K562 (cell line): ENCODE data around the gene ALPP. TPM values are rescaled to one million over a fixed set of nuclear protein-coding genes. Genes with fewer than 3 reads are reported as not detected.
A peak's percentile ranks its signal among the peaks of the same experiment; 100 is the strongest.

Experiments
- ATAC-seq: fragments of 200-7000 bp; cut with Tn5 transposase; 3 replicates; pipeline ENCODE4 v1.9.1; 2020; ENCODE audit warnings: moderate library complexity
- BruUV-seq: library from RNA; stranded (reverse); fragments of 400-500 nt; replicated peaks from 2 replicates; lab custom pipeline; 2021; lab: Mats Ljungman, UMichigan
- CTCF ChIA-PET: fragments of 300-600 bp; formaldehyde crosslinking; extraction: SDS; loops from one replicate; lab custom pipeline; 2021; ENCODE audit warnings: low intra/inter-chr PET ratio; lab: Yijun Ruan, JAX
- POLR2A ChIA-PET: fragments of 300-600, 350-650 bp; sonication (Branson Sonifier 250); formaldehyde crosslinking; extraction: SDS; loops from one replicate; lab custom pipeline; 2021; ENCODE audit warnings: antibody characterized with exemption, inconsistent platforms; lab: Yijun Ruan, JAX
- DNase-seq, 4 experiments: peaks; one replicate each; pipeline versions ENCODE4 v3.0.0 to v3.0.0-alpha.2; 2011 to 2018; ENCODE audit warnings: low spot score in 3 of 4, mixed read lengths in 3 of 4; ENCODE audit errors: extremely low read depth in 1 of 4
- FAIRE-seq: peaks from 2 replicates; lab custom pipeline; 2011; peaks lifted over from hg19 to GRCh38; lab: Jason Lieb, UNC
- H2AFZ ChIP-seq: 2 replicates; pipeline ENCODE4 v1.6.0; 2011; ENCODE audit warnings: low read depth, low read length, control low read depth, inconsistent platforms
- H3K27ac ChIP-seq: fragments of 200-600 bp; 3 replicates; pipeline ENCODE4 v1.8.0; 2011; ENCODE audit warnings: low read depth, mild to moderate bottlenecking, control low read depth, inconsistent platforms, low read length, moderate library complexity, mixed read lengths; ENCODE audit errors: extremely low read depth
- H3K27me3 ChIP-seq, 2 experiments: fragments of 300-600 bp in 1 of 2; 2 replicates in 1 of 2; 3 replicates in 1 of 2; pipeline versions ENCODE4 v1.6.0 to v1.8.0; 2011; ENCODE audit warnings: inconsistent platforms in 2 of 2, low read length in 2 of 2, mild to moderate bottlenecking in 1 of 2, mixed read lengths in 1 of 2, moderate library complexity in 1 of 2; ENCODE audit not compliant: control insufficient read depth in 2 of 2, insufficient read depth in 2 of 2
- H3K36me3 ChIP-seq: fragments of 300-600 bp; 3 replicates; pipeline ENCODE4 v1.8.0; 2011; ENCODE audit warnings: mild to moderate bottlenecking, low read length, inconsistent platforms; ENCODE audit not compliant: control insufficient read depth, insufficient read depth
- H3K4me1 ChIP-seq, 2 experiments: fragments of 200-600 bp in 1 of 2; replicated peaks in 1 of 2; 2 replicates in 1 of 2; 3 replicates in 1 of 2; pipeline versions ENCODE4 v1.5.1 to v1.8.0; 2011; ENCODE audit warnings: inconsistent platforms in 2 of 2, low read length in 2 of 2, mild to moderate bottlenecking in 1 of 2, mixed read lengths in 1 of 2, moderate library complexity in 1 of 2; ENCODE audit not compliant: control insufficient read depth in 2 of 2, insufficient read depth in 2 of 2
- H3K4me2 ChIP-seq: 2 replicates; pipeline ENCODE4 v1.6.1; 2011; ENCODE audit warnings: low read length, control low read depth, inconsistent platforms, mixed read lengths; ENCODE audit not compliant: insufficient read depth
- H3K4me3 ChIP-seq: fragments of 200-600 bp; sonication (generic), shearing (Covaris generic); 2 replicates; pipeline ENCODE4 v1.5.1; 2016; ENCODE audit warnings: control low read depth, inconsistent platforms
- H3K79me2 ChIP-seq: fragments of 200-600 bp; 3 replicates; pipeline ENCODE4 v1.8.0; 2011; ENCODE audit warnings: low read length, inconsistent platforms; ENCODE audit not compliant: control insufficient read depth, insufficient read depth
- H3K9ac ChIP-seq, 2 experiments: 2 replicates each; pipeline versions ENCODE4 v1.6.0 to v1.6.1; 2011; ENCODE audit warnings: low read depth in 2 of 2, low read length in 2 of 2, control low read depth in 1 of 2, inconsistent platforms in 1 of 2, mild to moderate bottlenecking in 1 of 2, mixed read lengths in 1 of 2; ENCODE audit not compliant: insufficient read depth in 1 of 2
- H3K9me1 ChIP-seq: one replicate; pipeline ENCODE4 v1.6.0; 2011; ENCODE audit warnings: inconsistent platforms, mild to moderate bottlenecking, low read length, moderate library complexity; ENCODE audit not compliant: control insufficient read depth, insufficient read depth
- H3K9me3 ChIP-seq: replicated peaks from 2 replicates; pipeline ENCODE4 v1.5.1; 2011; ENCODE audit warnings: low read depth, low read length, inconsistent platforms; ENCODE audit not compliant: control insufficient read depth, insufficient read depth
- H4K20me1 ChIP-seq: replicated peaks from 2 replicates; pipeline ENCODE4 v1.6.1; 2011; ENCODE audit warnings: low read length, inconsistent platforms, mixed read lengths; ENCODE audit not compliant: control insufficient read depth, insufficient read depth
- BRCA1 ChIP-seq, 2 experiments: fragments of 450-650 bp in 1 of 2; sonication (generic) in 1 of 2; formaldehyde crosslinking in 1 of 2; IDR thresholded peaks; 2 replicates each; pipeline versions ENCODE4 v1.5.0 to v1.6.1; 2017 to 2020; ENCODE audit warnings: mild to moderate bottlenecking in 1 of 2, missing genetic modification reagents in 1 of 2
- EGR1 ChIP-seq: fragments of 450-650 bp; conservative IDR thresholded peaks from 2 replicates; pipeline ENCODE4 v1.6.1; 2017; ENCODE audit warnings: mild to moderate bottlenecking
- NRF1 ChIP-seq, 2 experiments: fragments of 450-650 bp; IDR thresholded peaks in 1 of 2; conservative IDR thresholded peaks in 1 of 2; 2 replicates each; pipeline ENCODE4 v1.6.1; 2014; ENCODE audit warnings: mild to moderate bottlenecking in 2 of 2
- ZFPM2 ChIP-seq: fragments of 250-450 bp; sonication (Bioruptor Pico); IDR thresholded peaks from 2 replicates; pipeline ENCODE4 v1.5.1; 2022; ENCODE audit warnings: mild to moderate bottlenecking
- ZNF217 ChIP-seq: sonication (generic); formaldehyde crosslinking; IDR thresholded peaks from 2 replicates; pipeline ENCODE4 v1.8.0; 2022; ENCODE audit warnings: mild to moderate bottlenecking, missing genetic modification reagents
- WGBS: fragments of 100-300 bp; shearing (Covaris generic); methylation state at CpG from one replicate; pipeline ENCODE4 v1.1.6; 2016; ENCODE audit warnings: low coverage, mixed read lengths; ENCODE audit not compliant: insufficient coverage; ENCODE audit errors: missing lambda C conversion rate; 5-methylcytosine and 5-hydroxymethylcytosine counted together
- in situ Hi-C: fragments of 300-500 bp; cut with MboI; formaldehyde crosslinking; loops from 4 replicates; pipeline ENCODE4 v1.15.0; 2018; ENCODE audit warnings: inconsistent platforms, mixed read lengths
- intact Hi-C: fragments of 100-400 bp; cut with micrococcal nuclease; formaldehyde crosslinking; loops from 2 replicates; pipeline ENCODE4 v1.14.2; 2022
- polyA plus RNA-seq, 8 experiments: library from polyadenylated mRNA; depleted of rRNA in 4 of 8; stranded (reverse) in 5 of 8; unstranded in 3 of 8; fragments of >200 nt; fragmentation: Nextera tagmentation in 2 of 8; fragmentation: Illumina TruSeq in 1 of 8; extraction: Ambion mirVana in 2 of 8; extraction: Trizol in 1 of 8; gene quantifications; 2 replicates each; pipeline versions ENCODE4 v1.2.1 to v1.2.3, GENCODE V29; 2011 to 2014; ENCODE audit warnings: inconsistent platforms in 1 of 8, missing spikeins in 1 of 8
- total RNA-seq, 7 experiments: library from RNA; depleted of rRNA in 6 of 7; stranded (reverse); fragments of >200 nt in 6 of 7; fragmentation: Illumina TruSeq in 2 of 7; extraction: Trizol in 2 of 7; gene quantifications; 2 replicates each; pipeline versions ENCODE4 v1.2.1 to v1.2.3, GENCODE V29; 2011 to 2021; ENCODE audit warnings: low replicate concordance in 1 of 7
- TF ChIP-seq, protein P1 (sequence below): sonication (generic); formaldehyde crosslinking; IDR thresholded peaks from 2 replicates; pipeline ENCODE4 v1.8.0; 2023; ENCODE audit warnings: mild to moderate bottlenecking, missing genetic modification reagents

ALPP gene
- total and polyA plus RNA-seq, 9 of the 15 experiments (the other 6 are each of a cell fraction or from before 2014, with no cell fraction given), result 0.03 TPM; not detected in 8

DNA sequence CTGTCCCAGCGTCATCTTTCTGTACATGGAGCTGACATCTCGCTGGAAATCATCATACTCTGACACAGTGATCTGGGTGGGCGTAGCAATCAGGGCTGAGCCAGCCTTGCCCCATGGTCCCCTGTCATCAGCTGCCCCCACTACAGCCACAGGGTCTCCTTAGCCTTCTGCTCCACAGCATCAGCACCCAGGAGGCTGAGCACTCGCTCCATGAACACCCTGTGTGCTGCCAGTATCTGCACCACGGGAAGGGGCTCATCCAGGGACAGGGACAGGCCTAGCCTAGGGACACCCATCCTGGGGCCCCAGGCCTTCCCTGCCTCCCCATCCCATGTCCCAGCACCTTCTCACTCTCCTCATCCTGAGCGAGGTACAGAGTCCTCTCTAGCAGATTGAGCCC, 39.5 kb downstream of the ALPP start (continued):
- TF ChIP-seq, protein P1, sequence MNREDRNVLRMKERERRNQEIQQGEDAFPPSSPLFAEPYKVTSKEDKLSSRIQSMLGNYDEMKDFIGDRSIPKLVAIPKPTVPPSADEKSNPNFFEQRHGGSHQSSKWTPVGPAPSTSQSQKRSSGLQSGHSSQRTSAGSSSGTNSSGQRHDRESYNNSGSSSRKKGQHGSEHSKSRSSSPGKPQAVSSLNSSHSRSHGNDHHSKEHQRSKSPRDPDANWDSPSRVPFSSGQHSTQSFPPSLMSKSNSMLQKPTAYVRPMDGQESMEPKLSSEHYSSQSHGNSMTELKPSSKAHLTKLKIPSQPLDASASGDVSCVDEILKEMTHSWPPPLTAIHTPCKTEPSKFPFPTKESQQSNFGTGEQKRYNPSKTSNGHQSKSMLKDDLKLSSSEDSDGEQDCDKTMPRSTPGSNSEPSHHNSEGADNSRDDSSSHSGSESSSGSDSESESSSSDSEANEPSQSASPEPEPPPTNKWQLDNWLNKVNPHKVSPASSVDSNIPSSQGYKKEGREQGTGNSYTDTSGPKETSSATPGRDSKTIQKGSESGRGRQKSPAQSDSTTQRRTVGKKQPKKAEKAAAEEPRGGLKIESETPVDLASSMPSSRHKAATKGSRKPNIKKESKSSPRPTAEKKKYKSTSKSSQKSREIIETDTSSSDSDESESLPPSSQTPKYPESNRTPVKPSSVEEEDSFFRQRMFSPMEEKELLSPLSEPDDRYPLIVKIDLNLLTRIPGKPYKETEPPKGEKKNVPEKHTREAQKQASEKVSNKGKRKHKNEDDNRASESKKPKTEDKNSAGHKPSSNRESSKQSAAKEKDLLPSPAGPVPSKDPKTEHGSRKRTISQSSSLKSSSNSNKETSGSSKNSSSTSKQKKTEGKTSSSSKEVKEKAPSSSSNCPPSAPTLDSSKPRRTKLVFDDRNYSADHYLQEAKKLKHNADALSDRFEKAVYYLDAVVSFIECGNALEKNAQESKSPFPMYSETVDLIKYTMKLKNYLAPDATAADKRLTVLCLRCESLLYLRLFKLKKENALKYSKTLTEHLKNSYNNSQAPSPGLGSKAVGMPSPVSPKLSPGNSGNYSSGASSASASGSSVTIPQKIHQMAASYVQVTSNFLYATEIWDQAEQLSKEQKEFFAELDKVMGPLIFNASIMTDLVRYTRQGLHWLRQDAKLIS (CRISPR knock-in tag), result no peak
- no peak for TF ChIP-seq ZFPM2 (CRISPR knock-in tag)
- TF ChIP-seq ZNF217 (CRISPR knock-in tag), result no peak

DNA sequence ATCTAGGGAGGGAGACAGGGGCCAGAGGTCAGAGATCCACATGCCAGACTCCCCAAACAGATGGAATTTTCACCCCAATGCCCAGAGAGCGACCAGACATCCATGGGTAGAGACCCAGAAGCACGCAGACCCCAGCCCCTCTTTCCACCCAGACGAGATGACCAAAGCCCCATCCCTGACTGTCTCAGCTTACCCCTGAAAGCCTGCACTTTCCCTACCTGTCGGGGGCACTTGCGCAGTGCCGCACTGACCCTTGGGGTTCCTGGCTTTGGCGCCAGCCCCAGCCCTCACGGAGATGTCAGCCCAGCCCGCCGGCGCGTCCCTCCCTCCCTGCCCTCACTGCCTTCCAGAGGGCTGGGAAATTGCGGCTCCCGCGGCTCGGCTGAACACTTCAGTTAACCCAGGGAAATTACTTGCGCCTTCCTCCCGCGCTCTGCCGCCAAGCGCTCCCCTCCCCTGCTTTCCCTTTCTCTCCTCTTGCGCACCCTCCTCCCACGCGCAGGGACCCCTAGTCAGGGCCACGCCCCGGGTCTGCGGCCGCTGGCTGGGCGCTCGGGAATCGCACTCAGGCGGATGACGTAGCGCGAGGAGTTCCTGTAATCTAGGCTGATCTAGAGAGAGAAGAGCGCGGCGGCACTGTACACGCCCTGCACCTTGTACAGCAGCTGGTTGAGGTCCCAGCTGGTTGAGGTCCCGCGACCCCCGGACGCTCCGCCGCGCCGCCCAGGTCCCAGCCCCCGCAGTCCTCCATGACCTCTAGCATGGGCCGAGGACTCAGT, 40.1 kb downstream of the ALPP start:
- in situ Hi-C loops, result no loop called here

More for the DNA sequence above, 40.1 kb downstream of the ALPP start:
- H2AFZ ChIP-seq, result no peak overlapping the region
- intact Hi-C loops, result no loop called here
- H3K27me3 ChIP-seq, result peaks cover 0 to 32% of the 10 kb centered on the region in 2 experiments; a peak in 3 of 5 replicates
- TF ChIP-seq BRCA1 (IDR thresholded peaks at IDR 0.05) (no peak), BRCA1 (CRISPR knock-in tag; IDR thresholded peaks at IDR 0.05) (no peak), NRF1 (conservative IDR thresholded peaks at IDR 0.05 in 1 of 2, IDR thresholded peaks at IDR 0.05 in 1 of 2) (peak; percentile 54 to 57; a peak in 3 of 4 replicates), EGR1 (0 out of 2 replicates have a peak, but pooled peaks have one; percentile 21)
- TF ChIP-seq, all 486 proteins: peak for 2
- peaks cover 0 to 9% of the 10 kb centered on the region in 2 experiments; a peak in 2 of 5 replicates for H3K4me1 ChIP-seq
- FAIRE-seq (no peak), DNase-seq (peak in 3 of 4 experiments; percentile 19 to 60 (median 49)), ATAC-seq (peak; percentile 54; the same call in 1 of the 3 replicates)
- no peaks in the 10 kb centered on the region for H3K79me2 ChIP-seq
- H3K9me1 ChIP-seq, result no peaks in the 10 kb centered on the region
- no peaks in the 10 kb centered on the region for H3K9me3 ChIP-seq
- BruUV-seq, result no TSS peak
- H3K9ac ChIP-seq, result no peak overlapping the region
- 0% methylated on average over 14 of the region's 49 CpGs for WGBS
- no peak overlapping the region for H3K27ac ChIP-seq
- H3K36me3 ChIP-seq, result no peaks in the 10 kb centered on the region
- H3K4me2 ChIP-seq, result no peak overlapping the region
- H3K4me3 ChIP-seq, result no peak overlapping the region
- CTCF ChIA-PET, result no interaction called here
- H4K20me1 ChIP-seq, result no peaks in the 10 kb centered on the region
- POLR2A ChIA-PET, result interaction anchor here (1.0 kb wide), 1 partner anchor 46 kb away, joined by 3 read pairs; no protein-coding TSS in a partner anchor
